ENCODE results near the gene CTNND2.

The CTNND2 gene

DNA sequence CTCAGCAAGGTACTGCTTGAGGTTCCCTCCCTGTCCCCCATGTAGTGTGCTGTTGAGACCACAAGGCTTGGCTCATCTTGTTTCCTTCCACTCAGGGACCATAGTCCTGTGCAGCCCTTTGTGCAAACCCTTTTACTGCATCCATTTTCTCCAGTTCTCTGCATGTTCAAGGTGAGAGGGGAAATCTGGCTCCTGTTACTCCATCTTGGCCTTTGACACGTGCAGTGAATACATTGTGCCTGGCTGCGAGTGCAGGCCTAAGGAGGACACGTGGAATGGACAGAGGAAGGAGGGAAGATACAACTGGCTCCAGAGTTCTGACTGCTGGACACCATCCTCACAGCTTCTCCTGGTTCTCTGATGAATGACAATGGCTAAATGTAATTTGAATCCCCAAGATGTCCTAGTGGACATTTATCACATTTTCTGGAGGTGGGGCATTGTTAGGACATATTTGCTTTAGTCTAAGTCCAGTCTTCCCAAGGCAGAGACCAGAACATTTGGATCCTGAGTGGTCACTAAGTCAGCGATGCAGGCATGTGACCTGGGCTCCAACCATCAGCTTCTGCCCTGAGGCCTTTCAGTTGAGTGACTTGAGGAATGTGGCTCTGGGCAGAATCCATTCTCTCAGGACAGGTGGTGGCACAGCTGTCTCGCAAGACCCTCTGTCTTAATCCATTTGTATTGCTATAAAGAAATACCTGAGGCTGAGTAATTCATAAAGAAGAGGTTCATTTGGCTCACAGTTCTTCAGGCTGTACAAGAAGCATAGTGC is 954.2 kb downstream of the CTNND2 start:
- DNase-seq: peak; percentile 74

DNA sequence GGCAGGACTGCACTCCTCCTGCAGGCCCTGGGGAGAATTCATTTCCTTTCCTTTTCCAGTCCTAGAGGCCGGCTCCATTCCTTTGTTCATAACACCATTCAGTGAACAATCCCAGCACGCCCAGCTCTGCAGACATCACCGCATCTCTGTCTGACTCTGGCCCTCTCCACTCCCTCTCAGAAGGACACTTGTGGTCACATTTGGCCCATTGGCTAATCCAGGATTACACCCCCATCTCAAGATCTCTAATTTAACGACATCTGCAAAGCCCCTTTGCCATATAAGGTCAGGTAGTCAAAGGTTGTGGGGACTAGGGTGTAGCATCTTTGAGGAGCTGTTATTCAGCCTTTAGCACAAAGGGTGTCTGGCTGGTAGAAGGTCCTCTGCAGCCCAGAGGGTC is 958.2 kb downstream of the CTNND2 start:
- DNase-seq: peak; percentile 54

GRCh38 chr5:10941900-10942299 is 962.3 kb downstream of the CTNND2 start:
- no peak for DNase-seq

DNA sequence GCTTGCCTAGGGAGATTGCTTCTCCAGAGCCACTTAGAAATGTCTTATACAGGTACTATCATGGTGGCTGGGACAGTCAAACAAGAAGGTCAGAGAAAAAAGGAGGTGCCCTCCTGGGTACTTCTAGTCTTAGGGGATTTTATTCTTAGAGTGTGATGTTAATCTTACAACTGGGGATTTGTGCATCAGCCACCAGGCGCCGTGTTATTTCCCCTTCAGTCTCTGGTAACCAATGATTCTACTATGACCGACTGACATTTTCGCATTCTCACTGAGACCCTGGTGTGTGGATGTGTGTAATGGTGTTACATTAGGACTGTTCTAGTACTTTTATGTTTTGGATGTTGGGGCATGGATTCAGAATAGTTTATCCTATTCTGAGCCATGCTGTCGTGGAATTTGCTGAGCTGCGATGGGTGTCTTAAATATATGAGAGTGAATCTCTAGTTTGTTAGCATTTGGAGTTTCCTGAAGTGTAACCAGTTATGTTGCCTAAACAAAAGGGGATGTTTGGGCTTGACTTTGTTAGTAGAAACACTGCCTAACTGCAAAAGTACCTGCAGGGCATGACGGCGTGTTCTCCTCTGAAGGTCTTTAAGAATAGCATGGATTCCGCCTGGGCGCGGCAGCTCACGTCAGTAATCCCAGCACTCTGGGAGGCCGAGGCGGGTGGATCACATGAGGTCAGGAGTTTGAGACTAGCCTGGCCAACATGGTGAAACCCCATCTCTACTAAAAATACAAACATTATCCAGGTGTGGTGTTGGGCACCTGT is 968.0 kb downstream of the CTNND2 start:
- peak; percentile 69 for DNase-seq

GRCh38 chr5:10935536-10935935 is 968.7 kb downstream of the CTNND2 start:
- peak; percentile 99 for DNase-seq

GRCh38 chr5:10934783-10935355 is 969.4 kb downstream of the CTNND2 start:
- peak; percentile 72 for DNase-seq

- DNase-seq: peak; percentile 90
Observed at GRCh38 chr5:10933121-10933520, 971.1 kb downstream of the CTNND2 start.

- DNase-seq: peak; percentile 64
Observed at GRCh38 chr5:10932426-10932825, 971.8 kb downstream of the CTNND2 start.

- no peak for DNase-seq
Observed at GRCh38 chr5:10927608-10928007, 976.6 kb downstream of the CTNND2 start.

DNA sequence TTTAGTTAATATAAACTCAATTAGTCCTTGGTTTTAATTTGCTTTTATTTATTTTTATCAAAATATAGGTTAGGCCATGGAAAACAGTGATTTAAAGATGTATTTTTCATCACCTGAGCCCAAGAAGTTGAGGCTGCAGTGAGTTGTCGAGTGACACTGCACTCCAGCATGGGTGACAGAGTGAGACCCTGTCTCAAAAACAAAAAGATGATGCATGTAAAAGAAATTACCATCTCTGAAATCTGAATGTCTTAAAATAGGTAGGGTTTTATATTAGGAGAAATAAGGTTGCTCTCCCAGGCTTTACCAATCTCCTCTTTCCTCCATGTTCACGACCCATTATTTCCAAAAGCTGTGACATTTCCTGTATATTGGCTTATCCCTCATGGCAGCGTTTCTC is 980.9 kb downstream of the CTNND2 start:
- DNase-seq: no peak
